ENCODE results near the gene GBA2. TPM values are rescaled to one million over a fixed set of nuclear protein-coding genes. Genes with fewer than 3 reads are reported as not detected.

The GBA2 gene
- total and polyA plus RNA-seq, 2 donors (not counting 3 experiments of a cell fraction or from before 2014, with no cell fraction given): 110 to 158 TPM

- Histone ChIP-seq H3K9me3 (replicated peaks; ENCODE audit: control insufficient read depth, insufficient read depth, low read length) (no peaks in the 10 kb centered on the region), H3K4me3 (replicated peaks in 1 of 3; ENCODE audit: insufficient read depth in 1 of 3, low read depth in 1 of 3, low read length in 3 of 3) (no peak overlapping the region), H2AFZ (ENCODE audit: low read depth, low read length) (no peak overlapping the region), H3K27me3 (ENCODE audit: control insufficient read depth in 2 of 2, insufficient read depth in 2 of 2, low read length in 2 of 2) (no peaks in the 10 kb centered on the region), H3K36me3 (ENCODE audit: control insufficient read depth in 2 of 2, extremely low read depth in 1 of 2, insufficient read depth in 2 of 2, low read length in 2 of 2) (no peaks in the 10 kb centered on the region), H3K9ac (replicated peaks; ENCODE audit: extremely low read depth, insufficient read depth, low read length) (no peak overlapping the region), H4K20me1 (replicated peaks; ENCODE audit: control insufficient read depth, extremely low read depth, insufficient read depth, low read length) (no peaks in the 10 kb centered on the region), H3K27ac (ENCODE audit: insufficient read depth, low read depth, low read length) (no peak overlapping the region), H3K4me2 (ENCODE audit: insufficient read depth, low read length) (no peak overlapping the region), H3K9me1 (replicated peaks; ENCODE audit: control insufficient read depth, extremely low read depth, insufficient read depth, low read length) (no peaks in the 10 kb centered on the region), H3K79me2 (ENCODE audit: control insufficient read depth, insufficient read depth, low read length) (no peaks in the 10 kb centered on the region), H3K4me1 (ENCODE audit: control insufficient read depth, extremely low read depth, insufficient read depth, low read length) (peaks cover 21% of the 10 kb centered on the region)
- no TSS peak for BruUV-seq (replicated peaks)
- ChIA-PET POLR2A (no interaction called here), CTCF (interaction anchor here (0.6 to 1.4 kb wide), 2 partner anchors 10 to 115 kb away, joined by 3 to 4 read pairs; no protein-coding TSS in a partner anchor)
- no peak for FAIRE-seq
- DNase-seq (ENCODE audit: low read depth, low spot score): no peak
- intact Hi-C loops (cut with micrococcal nuclease): no loop called here
- no peak for TF ChIP-seq POLR2AphosphoS5 (IDR thresholded peaks at IDR 0.05; ENCODE audit: insufficient read depth, low read depth, low read length)
- no peak for TF ChIP-seq JUN (IDR thresholded peaks at IDR 0.05; ENCODE audit: borderline replicate concordance, insufficient read depth, insufficient read length, low read depth)
- no peak for TF ChIP-seq MYC (IDR thresholded peaks at IDR 0.05; ENCODE audit: low read depth, low read length)
- dilution Hi-C loops (cut with MboI; ENCODE audit: extremely low pct_ligation_motif_present, low sequenced_read_pairs): no loop called here
Measured at GRCh38 chr9:35767458-35767857, 18.4 kb upstream of the GBA2 start.

- CTCF ChIA-PET: interaction anchor here (1.4 kb wide), 1 partner anchor 116 kb away, joined by 4 read pairs; no protein-coding TSS in a partner anchor
- Histone ChIP-seq H3K4me3 (replicated peaks in 1 of 3; ENCODE audit: insufficient read depth in 1 of 3, low read depth in 1 of 3, low read length in 3 of 3) (no peak overlapping the region), H3K36me3 (ENCODE audit: control insufficient read depth in 2 of 2, extremely low read depth in 1 of 2, insufficient read depth in 2 of 2, low read length in 2 of 2) (no peaks in the 10 kb centered on the region), H3K79me2 (ENCODE audit: control insufficient read depth, insufficient read depth, low read length) (no peaks in the 10 kb centered on the region), H3K9me3 (replicated peaks; ENCODE audit: control insufficient read depth, insufficient read depth, low read length) (no peaks in the 10 kb centered on the region), H4K20me1 (replicated peaks; ENCODE audit: control insufficient read depth, extremely low read depth, insufficient read depth, low read length) (no peaks in the 10 kb centered on the region), H3K9ac (replicated peaks; ENCODE audit: extremely low read depth, insufficient read depth, low read length) (no peak overlapping the region), H2AFZ (ENCODE audit: low read depth, low read length) (no peak overlapping the region), H3K27ac (ENCODE audit: insufficient read depth, low read depth, low read length) (no peak overlapping the region), H3K4me1 (ENCODE audit: control insufficient read depth, extremely low read depth, insufficient read depth, low read length) (peaks cover 23% of the 10 kb centered on the region), H3K4me2 (ENCODE audit: insufficient read depth, low read length) (no peak overlapping the region), H3K27me3 (ENCODE audit: control insufficient read depth in 2 of 2, insufficient read depth in 2 of 2, low read length in 2 of 2) (no peaks in the 10 kb centered on the region), H3K9me1 (replicated peaks; ENCODE audit: control insufficient read depth, extremely low read depth, insufficient read depth, low read length) (no peaks in the 10 kb centered on the region)
- TF ChIP-seq JUN (IDR thresholded peaks at IDR 0.05; ENCODE audit: borderline replicate concordance, insufficient read depth, insufficient read length, low read depth) (peak; percentile 2), GATA2 (IDR thresholded peaks at IDR 0.05; ENCODE audit: insufficient read depth, insufficient read length, low read depth, low read length) (no peak)
- dilution Hi-C loops (cut with MboI; ENCODE audit: extremely low pct_ligation_motif_present, low sequenced_read_pairs) (no loop called here), intact Hi-C loops (cut with micrococcal nuclease) (no loop called here)
- BruUV-seq (replicated peaks): no TSS peak
- DNase-seq (ENCODE audit: low read depth, low spot score) (no peak), FAIRE-seq (no peak)
- POLR2A ChIA-PET: no interaction called here
Measured at GRCh38 chr9:35766997-35767396, 18.0 kb upstream of the GBA2 start.
